CD4-positive, alpha-beta T cell treated with Interleukin-17A for 1 hour (primary cell): ENCODE results near the gene ECM2.
"Not testable (repeated sequence)": the region's sequence is repeated elsewhere in the genome, so short reads cannot be mapped to it uniquely, and the experiment has no call there.

ENCODE experiments used
- DNase-seq: peaks from one replicate; pipeline ENCODE4 v3.0.0-alpha.2; 2020

The ECM2 gene

DNA sequence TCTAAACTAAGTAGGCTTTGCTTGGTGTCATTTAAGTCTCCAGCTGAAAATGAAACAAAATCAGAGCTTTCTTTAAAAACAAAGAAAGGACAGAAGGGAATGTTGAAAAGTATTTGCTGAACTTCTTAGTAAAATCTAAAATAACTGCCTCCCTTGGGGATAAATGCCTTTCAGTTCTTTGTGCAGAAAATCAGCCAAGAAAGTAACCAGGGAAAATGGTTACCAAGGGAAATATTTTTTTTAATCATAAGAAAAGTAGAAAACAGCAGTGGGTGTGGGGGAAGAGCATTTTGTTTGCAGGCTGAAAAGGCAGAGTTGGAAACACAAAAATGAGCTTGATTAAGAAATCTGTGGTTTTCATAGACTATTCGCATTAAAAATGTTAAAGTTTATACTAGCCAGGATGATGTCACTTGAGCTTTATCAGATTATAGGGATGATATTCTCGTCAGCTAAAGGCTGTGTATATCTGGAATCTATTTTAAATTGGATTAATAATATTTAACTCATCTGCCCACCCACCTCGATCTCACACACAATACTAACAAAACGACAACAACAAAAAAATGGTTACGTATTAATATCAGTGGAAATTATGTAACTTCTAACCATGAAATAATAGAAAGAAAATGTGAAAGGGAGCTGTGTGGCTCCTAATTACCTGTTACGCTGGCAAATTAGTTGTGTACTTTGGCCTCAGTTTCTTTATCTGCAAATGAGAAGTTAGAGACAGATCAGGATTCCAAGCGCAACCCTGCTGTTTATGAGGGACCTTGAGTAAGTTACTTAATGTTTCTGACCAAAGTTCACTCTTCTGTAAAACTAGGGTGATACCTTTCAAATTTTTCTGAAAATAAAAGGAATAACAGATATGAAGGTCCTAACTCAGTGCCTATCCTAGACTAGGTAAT lies at the start of gene ECM2:
Gene ECM2 (minus strand): TSS at position 51 of the 911 bp plus-strand sequence. CDS start 13,124 bp downstream, outside the sequence.
- DNase-seq: no peak

DNA sequence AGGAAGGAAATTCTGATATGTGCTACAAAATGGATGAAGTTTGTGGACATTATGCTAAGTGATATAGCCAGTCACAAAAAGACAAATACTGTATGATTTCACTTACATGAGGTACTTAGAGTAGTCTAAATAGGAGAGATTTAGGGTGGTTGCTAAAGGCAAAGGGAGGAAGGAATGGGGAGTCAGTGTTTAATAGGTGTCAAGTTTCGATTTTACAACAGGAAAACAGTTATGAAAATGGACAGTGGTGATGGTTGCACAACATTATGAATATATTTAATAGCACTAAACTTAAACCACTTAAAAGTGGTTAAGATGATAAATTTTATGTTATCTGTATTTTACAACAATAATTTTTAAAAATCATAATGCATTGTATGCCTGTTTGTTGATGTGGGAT lies 40.4 kb upstream of the ECM2 start:
- no peak for DNase-seq

DNA sequence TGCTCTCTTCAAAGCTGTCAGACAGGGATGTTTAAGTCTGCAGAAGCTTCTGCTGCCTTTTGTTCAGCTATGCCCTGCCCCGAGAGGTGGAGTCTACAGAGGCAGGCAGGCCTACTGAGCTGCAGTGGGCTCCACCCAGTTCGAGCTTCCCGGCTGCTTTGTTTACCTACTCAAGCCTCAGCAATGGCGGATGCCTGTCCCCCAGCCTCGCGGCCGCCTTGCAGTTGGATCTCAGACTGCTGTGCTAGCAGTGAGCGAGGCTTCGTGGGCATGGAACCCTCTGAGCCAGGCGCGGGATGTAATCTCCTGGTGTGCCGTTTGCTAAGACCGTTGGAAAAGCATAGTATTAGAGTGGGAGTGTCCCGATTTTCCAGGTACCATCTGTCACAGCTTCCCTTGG lies 37.8 kb upstream of the ECM2 start:
- DNase-seq: not testable (repeated sequence)

DNA sequence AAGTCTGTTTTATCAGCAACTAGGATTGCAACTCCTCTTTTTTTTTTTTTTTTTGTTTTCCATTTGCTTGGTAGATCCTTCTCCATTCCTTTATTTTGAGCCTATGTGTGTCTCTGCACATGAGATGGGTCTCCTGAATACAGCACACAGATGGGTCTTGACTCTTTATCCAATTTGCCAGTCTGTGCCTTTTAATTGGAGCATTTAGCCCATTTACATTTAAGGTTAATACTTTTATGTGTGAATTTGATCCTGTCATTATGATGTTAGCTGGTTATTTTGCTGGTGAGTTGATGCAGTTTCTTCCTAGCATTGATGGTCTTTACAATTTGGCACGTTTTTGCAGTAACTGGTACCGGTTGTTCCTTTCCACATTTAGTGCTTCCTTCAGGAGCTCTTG lies 36.1 kb upstream of the ECM2 start:
- DNase-seq: not testable (repeated sequence)

DNA sequence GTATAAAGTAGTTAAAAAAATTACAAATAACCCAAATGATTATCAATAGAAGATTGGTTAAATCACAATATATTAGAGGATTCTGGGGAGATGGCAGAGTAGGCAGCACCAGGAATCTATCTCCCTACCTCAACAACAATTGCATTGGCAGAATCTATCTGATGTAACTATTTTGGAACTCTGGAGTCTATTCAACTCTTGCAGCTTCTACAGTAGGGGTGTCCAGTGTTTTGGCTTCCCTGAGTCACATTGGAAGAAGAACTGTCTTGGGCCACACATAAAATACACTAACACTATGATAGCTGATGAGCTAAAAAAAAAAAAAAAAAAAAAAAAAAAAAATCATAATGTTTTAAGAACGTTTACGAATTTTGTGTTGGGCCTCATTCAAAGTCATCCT lies 29.2 kb upstream of the ECM2 start:
- no peak for DNase-seq

DNA sequence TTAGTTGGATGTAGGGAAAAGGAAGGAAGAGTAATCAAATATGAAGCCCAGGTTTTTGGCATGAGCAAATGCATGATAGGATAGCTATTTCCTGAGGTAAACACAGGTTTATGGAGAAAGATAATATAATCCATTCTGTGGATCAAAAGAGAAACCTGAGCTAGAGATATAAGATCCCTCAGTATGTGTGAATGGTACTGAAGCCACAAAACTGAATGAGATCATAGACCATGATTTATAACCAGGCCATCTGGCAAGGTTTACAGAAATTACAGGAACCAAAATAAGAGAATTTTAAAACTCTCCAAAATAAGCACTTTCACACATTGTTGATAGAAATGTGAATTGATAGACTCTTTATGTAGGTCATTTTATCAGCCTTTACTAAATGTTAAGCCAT lies 28.7 kb upstream of the ECM2 start:
- no peak for DNase-seq

DNA sequence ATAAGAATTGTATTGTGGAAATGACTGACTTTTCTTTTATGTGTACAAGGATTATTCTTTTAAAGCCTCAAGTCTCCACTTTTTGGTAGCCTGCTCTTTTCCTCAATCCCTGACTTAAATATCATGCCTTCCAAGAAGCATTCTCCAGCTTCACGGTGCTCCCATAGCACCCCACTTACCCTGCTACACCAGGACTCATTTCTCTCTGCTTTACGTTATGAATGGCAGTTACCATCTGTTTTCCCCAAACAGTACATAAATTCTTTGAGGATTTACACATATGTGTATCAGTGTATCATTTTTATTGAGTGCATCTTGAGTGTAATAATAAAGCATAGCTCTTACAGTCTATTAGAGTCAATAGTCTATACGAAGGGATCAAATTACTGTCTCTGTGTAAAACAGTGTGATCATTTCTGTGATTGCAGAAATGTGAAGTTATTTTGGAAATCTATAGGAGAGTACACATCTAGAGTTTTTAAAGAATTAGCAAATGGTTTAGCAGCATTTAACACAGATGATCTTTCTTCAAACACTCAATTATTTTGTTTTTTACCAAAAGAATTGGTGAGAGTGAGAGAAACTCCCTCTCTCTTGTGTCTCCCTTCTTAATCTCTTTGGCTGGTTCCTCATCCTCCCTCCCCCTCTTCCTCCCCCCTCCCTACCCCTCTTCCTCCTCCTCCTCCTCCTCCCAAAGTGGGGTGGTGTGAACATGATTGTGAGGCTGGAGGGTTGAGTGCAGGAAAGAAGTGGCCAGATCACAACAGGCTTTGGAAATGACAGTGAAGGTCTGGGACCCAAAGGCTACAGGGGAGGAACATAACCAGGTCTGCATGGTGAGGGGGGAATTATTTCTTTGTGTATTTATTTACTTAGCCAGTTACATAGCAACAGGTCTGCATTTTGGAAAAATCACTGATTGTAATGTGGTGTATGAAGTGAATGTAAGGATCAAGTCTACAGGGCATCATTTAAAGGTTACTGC lies 27.6 kb upstream of the ECM2 start:
- DNase-seq: no peak

DNA sequence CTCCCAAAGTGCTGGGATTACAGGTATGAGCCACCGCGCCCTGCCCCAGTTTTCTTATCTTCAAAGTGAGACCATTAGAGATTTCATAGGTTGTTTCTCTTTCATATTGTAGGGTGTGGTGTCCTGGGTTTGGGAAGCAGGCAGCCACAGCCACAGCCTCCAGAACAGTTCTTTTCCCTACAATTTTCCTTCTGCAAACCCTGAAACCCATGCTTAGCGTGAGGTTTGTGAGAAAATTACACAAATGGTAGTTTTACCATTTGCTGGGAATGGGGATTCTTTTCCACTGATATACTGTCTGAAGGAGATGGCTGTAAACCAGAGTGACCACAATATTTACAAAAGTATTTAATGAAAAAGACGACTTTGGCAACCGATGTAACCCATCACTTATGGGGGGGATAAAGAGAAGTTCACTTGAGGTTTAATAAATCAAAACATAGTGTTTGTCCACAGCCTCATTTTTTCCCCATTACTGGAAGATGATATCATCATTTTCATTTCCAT lies 26.7 kb upstream of the ECM2 start:
- no peak for DNase-seq

DNA sequence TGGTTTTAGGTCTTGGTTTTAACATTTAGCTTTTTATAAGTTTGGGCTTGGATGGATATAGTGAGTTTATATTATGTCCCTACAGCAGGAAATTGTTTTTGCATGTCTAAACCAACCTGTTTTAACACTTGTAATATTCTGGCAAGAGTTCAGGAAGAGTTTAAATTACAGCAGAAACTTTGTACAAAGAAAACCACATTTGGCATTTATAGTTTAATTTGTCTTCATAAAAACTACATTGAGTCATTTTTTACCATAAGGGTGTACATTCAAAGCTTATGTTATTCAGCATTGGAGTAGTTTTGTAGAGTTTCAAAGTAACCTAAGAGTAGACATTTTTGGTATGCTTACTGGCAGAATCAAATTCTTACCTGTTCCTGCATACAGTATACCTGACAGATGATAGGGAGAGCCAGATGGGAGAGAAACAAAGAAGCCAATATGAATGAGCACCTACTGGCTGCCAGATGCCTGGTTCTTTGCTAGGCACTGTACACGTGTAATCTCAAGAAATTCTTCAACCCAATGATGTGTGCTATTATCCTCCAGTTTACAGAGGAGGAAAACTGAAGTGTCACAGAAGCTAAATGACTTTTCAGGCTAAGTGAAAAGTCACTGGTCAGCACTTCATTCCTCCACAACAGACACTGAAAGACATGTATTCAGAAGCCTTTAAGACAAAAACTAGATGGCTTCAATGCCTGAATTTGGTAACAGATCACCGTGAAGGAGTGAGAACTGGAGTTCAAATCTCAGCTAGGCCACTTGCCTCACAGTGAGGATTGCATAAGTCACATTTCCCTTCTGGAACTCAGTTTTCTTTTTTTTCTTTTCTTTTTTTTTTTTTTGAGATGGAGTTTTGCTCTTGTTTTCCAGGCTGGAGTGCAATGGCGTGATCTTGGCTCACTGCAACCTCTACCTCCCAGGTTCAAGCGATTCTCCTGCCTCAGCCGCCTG lies 25.9 kb upstream of the ECM2 start:
- DNase-seq: no peak

DNA sequence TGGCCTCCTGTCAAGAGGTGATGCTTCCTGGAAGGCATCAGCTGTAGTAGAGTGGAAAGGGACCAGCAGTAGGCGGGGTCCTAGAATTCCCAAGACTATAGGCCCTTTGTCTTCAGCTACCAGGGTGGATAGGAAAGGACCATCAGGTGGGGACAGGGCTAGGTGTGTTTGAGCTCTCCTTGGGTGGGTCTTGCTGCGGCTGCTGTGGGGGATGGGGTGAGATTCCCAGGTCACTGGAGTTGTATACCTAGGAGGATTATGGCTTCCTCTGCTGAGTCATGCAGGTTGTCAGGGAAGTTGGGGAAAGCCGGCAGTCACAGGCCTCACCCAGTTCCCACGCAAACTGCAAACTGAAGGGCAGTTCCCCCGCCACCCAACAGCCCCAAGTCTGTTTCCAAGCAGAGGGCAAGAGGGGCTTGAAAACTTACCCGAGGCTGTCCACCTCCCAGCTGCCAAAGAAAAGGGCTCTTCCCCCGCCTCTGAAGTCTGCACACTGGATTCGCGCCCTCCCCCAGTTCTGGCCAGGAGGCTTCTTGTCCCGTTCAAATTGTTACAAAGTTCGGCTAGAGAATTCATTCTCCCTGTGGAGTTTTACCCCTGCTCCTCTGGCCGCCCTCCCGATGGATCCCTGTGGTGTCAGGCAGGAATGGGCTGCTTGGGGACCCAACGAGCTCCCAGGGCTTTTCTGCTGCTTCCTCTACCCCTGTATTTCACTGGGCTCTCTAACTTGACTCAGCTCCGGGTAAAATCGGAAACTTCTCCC lies 23.0 kb upstream of the ECM2 start:
- no peak for DNase-seq

DNA sequence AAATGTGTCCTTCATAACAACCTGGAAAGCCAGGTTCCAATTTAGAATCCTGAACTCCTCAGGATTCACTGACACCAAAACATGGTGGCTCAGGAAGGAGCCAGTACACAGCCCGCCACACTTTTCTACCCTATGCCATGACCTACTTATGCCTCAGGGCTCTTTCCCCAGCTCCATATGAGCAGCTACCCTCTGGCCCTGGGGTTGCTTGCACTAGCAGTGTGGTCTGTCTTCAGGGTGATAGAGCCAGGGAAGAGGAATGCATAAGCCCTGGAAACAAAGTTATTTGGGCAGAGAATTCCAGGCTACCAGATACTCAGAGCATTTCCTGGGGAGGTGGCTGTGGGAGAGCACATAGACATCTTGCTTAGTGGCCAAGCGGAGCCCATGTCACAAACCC lies 15.0 kb upstream of the ECM2 start:
- no peak for DNase-seq

DNA sequence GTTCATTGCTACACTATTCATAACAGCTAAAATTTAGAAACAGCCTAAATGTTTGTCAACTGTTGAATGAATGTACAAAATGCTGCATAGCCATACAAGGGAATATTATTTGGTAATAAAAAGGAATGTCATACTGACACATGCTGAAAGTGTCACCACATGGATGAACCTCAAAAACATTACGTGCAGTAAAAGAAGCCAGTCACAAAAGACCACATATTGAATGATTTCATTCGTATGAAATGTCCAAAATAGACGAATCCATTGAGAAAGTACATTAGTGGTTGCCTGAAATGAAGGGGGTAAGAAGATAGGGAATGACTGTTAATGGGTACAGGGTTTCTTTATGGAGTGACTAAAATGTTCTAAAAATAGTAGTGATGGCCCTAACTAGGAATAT lies 11.6 kb upstream of the ECM2 start:
- no peak for DNase-seq

DNA sequence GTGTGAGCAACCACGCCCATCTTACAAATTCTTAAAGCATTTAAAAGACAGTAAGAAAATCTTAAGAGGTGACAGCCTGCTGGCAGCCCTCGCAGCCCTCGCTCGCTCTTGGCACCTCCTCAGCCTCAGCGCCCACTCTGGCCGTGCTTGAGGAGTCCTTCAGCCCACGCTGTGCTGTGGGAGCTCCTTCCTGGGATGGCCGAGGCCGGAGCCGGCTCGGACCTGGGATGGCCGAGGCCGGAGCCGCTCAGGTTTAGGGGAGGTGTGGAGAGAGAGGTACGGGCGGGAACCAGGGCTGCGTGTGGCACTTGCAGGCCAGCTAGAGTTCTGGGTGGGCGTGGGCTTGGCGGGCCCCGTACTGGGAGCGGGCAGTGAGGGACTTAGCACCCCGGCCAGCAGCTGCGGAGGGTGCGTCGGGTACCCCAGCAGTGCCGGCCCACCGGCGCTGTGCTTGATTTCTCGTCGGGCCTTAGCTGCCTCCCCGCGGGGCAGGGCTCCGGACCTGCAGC lies 9.3 kb upstream of the ECM2 start:
- DNase-seq: no peak

DNA sequence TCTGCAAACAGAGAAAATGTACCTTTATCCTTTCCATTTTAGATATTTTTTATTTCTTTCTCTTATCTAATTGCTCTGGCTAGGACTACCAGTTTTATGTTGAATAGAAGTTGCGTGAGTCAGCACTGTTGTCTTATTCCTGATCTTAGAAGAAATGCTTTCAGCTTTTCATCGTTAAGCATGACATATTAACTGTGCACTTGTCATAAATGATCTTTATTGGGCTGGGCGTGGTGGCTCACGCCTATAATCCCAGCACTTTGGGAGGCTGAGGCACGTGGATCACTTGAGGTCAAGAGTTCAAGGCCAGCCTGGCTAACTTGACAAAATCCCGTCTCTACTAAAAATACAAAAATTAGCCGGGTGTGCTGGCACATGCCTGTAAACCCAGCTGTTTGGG lies 8.2 kb upstream of the ECM2 start:
- no peak for DNase-seq

DNA sequence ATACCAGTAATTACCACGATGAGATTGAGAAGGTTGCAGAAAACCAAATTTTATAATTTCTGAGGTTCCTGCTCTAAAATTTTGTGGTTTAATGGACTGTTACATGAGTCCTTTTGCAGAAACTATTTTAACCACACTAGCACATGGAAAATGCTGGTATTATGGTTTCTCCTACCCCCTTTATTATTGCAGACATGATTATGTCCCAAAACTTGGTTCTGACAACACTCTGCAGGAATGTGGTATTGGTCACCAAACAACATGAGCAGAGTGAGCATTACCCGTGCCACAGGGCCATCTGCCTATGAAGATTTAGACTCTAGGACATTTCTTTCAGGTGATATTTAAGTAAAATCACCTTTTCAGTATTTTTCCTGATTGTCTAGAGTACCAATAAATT lies 2.8 kb upstream of the ECM2 start:
- DNase-seq: no peak

DNA sequence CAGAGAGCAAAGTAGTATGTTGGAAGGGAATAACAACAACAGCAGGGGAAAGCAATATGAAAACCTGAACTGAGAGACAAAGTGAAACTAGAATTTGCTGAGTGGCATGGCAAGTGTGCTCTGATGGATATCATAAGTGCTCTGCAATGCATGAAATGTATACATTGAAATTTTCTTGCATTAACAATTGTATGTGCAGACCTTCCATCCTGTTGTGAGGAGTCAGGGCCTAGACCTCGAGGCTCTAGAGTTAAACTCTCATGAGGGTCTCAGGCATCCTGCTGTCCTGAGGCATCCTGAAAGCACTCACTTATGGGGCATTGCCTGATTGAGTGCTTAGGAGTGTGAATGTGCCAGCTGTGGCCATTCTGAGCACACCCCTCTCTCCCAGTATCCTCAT lies 1.1 kb downstream of the ECM2 start:
- no peak for DNase-seq

DNA sequence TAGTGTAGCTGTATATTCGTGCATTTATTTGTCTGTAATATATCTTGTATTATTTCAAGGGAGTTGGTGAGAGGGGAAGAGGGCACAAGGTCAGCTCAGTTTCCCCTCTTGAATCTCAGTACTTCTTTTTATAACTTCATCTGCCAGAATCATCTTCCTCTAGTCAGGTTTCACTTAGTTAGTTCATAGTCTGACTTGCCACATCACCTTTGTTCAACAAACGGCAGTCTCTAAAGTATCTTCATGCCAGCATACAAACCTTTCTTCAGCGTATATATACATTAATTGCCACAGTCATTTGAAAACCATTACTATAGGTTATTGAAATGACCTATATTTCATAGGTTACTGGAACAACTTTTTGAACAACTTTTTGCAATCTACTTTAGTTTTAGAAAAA lies 1.6 kb downstream of the ECM2 start:
- DNase-seq: no peak

DNA sequence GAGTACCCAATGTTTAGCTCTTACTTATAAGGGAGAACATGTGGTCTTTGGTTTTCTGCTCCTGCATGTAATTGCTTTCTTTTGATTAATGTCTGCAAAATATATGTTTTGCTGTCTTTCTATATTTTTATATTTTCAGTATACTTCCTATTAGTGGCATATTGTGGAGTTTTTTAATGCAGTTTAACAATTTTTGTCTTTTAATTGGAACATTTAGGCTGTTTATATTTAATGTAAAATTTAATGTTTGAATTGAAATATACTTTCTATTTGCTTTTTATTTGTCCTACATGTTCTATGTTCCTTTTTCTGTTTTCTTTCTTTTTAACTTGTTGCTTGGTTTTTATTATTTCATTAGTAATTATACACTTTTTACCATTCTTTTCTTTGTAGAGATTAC lies 4.9 kb downstream of the ECM2 start:
- no peak for DNase-seq

DNA sequence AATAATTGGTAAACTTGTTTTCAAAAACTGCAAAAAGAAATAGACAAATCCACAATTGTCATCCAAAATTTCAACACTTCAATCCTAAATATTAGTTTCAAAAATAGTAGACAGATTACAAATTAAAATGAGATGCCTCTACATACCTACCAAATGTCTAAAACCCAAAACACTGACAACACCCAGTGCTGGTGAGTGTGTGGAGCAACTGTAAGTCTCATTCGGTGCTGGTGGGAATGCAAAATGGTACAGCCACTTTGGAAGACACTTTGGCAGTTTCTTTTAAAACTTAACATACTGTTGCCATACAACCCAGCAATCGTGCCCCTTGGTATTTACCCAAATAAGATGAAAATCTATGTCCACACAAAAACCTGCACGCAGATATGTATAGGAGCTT lies 6.7 kb downstream of the ECM2 start:
- DNase-seq: no peak

DNA sequence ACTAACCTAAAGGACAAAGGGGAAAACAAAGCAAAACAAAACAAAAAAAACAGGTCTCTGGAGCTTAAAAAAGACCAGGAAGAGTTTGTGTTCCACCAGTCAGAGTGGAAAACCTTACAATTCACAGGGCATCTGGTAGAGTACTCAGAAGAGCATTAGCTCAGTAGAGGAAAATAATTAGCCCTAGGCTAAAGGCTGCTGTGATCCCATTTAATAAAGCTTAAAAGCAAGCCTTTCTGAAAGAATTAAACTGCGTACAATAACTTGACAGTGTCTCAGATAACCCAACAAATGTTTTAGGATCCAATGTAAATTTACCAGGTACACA lies 7.3 kb downstream of the ECM2 start:
- DNase-seq: no peak

DNA sequence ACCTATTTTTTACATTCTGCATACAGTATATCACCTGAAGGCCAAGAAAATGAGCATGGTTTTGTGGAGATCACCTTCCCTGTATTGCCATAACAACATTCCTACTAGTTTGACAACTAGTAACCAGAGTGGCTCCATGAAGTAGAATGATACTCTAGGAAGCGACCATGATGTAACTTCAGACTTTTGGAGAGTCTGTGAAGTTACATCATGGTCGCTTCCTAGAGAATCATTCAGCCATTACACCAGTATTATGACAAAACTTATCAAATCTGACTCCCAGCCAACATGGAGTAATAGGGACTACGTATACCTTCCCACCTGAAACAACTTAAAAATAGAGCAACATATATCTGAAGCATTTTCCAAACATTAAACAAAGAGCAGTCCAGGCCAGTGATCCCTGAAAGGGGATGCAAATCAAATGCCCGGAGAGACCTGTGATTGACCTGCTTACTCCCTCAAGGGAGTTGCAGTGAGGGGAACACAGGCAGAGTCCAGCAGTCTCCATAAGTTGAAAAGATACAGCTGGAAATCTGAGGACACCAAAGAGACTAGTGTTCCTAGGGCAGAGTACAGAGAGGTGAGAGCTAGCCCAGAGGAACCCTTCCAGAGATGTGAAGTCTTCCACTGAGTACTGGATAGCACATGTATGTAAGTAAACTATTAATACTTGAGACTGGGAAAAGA lies 7.8 kb downstream of the ECM2 start:
- no peak for DNase-seq
